NCI-H2171 treated with DMSO at 0.1 percent for 48 hours (cell line): ENCODE data around the gene RBM34.
"Not testable (repeated sequence)": the region's sequence is repeated elsewhere in the genome, so short reads cannot be mapped to it uniquely, and the experiment has no call there.

Experiments
- DNase-seq: peaks from one replicate; lab custom pipeline; 2025; lab: John Stamatoyannopoulos, UW

Gene RBM34

DNA sequence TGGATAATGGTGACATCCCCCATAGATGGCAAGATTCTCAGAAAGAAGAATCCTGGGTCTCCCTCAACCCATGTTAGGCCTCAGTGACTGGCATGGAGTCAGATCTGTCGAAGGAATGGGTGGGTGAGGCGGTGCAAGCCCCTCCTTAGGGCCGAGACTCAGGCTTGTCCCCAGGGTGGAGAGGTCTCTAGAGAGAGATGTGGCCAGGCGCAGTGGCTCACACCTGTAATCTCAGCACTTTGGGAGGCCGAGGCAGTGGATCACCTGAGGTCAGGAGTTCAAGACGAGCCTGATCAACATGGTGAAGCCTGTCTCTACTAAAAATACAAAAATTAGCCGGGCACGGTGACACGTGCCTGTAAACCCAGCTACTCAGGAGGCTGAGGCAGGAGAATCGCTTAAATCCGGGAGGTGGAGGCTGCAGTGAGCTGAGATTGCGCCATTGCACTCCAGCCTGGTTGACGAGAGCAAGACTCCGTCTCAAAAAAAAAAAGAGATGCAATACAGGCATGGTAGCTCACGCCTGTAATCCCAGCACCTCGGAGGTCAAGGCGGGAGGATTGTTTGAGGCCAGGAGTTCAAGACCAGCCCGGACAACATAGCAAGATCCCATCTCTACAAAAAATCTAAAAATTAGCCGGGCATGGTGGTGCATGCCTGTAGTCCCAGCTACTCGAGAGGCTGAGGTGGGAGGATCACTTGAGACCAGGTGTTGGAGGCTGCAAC is 69.6 kb downstream of the RBM34 start:
- not testable (repeated sequence) for DNase-seq

DNA sequence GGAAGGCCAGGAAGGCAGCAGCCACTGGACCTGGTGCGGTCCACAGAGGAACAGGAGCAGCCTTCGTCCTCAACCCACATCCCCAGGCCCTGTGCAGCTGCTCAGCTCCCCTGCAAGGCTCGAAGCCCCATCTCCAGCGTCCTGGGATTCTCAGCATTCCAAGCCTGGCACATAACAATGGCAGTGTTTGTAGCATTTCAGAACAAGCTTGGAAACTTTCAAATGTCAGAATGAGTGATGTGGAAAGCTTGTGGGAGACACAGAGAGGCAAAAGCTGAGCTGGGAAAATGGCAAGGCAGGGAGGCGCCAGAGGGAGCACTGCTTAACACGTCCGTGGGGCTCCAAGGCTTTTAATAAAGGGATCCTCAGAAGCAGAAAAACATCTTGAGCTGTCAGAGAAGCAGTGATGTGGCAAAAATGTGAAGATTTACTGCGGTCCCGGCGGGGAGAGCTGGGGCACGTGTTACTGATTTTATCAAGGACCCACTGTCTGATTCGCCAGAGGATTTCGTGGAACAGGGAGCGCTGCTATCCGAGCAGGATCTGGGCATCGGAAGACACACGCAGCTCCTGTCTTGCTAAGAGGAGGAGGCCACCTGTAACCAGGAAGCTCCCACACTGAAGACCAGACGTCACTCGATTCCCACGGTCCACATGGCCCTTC is 70.5 kb downstream of the RBM34 start:
- DNase-seq, result peak; percentile 95

DNA sequence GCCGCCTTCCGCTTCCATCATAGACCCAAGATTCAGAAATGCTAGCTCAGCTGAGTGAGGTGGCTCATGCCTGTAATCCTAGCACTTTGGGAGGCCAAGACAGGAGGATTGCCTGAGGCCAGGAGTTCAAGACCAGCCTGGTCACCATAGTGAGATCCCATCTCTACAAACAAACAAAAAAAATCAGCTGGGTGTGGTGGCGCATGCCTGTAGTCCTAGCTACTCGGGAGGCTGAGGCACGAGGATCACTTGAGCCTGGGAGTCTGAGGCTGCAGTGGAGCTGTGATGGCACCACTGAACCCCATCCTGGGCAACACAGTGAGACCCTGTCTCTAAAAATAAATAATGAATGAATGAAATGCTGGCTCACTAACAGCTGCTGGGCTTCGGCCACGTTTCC is 72.1 kb downstream of the RBM34 start:
- no peak for DNase-seq

DNA sequence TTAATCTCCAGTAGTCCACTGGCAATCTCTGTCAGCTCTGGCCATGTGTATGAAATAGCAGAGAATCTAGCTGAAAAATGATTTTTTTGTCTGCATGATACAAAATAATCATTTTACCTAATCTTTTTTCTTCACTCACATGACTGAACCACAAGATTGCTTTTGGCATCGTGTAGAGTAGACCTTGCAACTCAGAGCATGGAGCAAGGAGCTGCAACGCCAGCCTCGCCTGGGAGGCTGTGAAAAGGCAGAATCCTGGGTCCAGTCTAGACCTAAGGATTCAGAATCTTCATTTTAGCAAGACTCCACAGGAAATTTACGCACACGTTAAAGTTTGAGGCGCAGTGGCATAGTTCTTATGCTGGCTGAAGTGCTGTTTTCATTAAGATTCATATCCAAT is 72.6 kb downstream of the RBM34 start:
- no peak for DNase-seq

DNA sequence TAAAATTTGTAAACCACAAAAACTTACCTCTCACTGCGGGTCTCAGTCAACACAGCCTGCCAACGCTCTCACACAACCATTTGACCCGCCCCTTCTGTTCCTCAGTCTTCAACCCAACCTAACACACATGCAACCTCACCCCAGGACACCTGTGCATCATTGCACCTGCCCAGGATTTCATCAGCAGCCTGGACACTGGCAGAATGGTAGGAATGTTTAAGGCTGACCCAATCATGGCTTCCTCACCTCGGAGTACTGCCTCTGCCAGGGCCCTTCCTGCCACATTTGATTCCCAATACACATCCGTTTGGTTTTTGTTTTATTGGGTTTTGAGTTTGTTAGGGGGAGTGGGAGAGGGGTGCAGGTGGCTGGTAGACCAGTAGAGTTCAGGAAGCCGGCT is 73.1 kb downstream of the RBM34 start:
- DNase-seq, result no peak

DNA sequence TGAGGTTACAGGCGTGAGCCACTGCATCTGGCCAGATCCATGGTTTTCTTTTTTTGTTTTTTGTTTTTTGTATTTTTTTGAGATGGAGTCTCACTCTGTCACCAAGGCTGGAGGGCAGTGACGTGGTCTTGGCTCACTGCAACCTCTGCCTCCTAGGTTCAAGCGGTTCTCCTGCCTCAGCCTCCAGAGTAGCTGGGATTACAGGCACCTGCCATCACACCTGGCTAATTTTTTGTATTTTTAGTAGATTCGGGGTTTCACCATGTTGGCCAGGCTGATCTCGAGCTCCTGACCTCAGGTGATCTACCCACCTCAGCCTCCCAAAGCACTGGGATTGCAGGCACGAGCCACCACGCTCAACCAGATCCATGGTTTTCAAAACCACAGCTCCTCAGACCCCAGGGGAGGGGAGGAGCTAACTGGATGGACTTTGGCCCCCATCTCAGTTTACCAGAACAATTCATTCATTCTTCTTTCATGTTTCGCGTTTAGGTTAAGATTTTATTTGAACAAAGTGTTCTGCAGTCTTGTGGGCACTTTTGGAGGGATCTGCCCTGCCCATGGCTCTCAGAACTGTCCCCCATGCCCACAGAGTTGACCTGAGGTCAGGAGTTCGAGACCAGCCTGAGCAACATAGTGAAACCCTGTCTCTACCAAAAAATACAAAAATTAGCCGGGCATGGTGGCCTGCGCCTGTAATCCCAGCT is 75.5 kb downstream of the RBM34 start:
- DNase-seq, result not testable (repeated sequence)
